PC-9 (cell line): ENCODE measurements around the gene CD6. TPM values are rescaled to one million over a fixed set of nuclear protein-coding genes. Genes with fewer than 3 reads are reported as not detected.

Source experiments
- BruUV-seq: library from RNA; stranded (reverse); fragments of 400-500 nt; replicated peaks from 2 replicates; lab custom pipeline; 2021; lab: Mats Ljungman, UMichigan
- CTCF ChIA-PET: fragments of 300-600 bp; sonication (Branson Sonifier 250); formaldehyde crosslinking; loops from one replicate; lab custom pipeline; 2022; ENCODE audit warnings: antibody characterized with exemption; lab: Charles Lee
- POLR2A ChIA-PET: fragments of 300-600 bp; sonication (Branson Sonifier 250); formaldehyde crosslinking; loops from one replicate; lab custom pipeline; 2022; ENCODE audit warnings: antibody characterized with exemption; ENCODE audit not compliant: unreplicated experiment; lab: Charles Lee
- DNase-seq, 2 experiments: peaks; one replicate each; pipeline versions ENCODE4 v3.0.0 to v3.0.0-alpha.2; 2015 to 2022; ENCODE audit warnings: mixed read lengths in 1 of 2
- H2AFZ ChIP-seq: fragments of 200-600 bp; sonication (generic); 2 replicates; pipeline ENCODE4 v1.8.1; 2017; ENCODE audit warnings: antibody characterized with exemption
- H3F3A ChIP-seq: fragments of 200-600 bp; sonication (generic); 2 replicates; pipeline ENCODE4 v1.8.1; 2017; ENCODE audit warnings: antibody characterized with exemption, mild to moderate bottlenecking, low read depth; ENCODE audit not compliant: insufficient read depth
- H3K27ac ChIP-seq: fragments of 200-600 bp; sonication (generic); 2 replicates; pipeline ENCODE4 v1.6.1; 2016; ENCODE audit warnings: mixed run types
- H3K27me3 ChIP-seq: fragments of 200-600 bp; sonication (generic); 2 replicates; pipeline ENCODE4 v1.6.1; 2016; ENCODE audit warnings: low read depth, mixed run types; ENCODE audit not compliant: insufficient read depth
- H3K36me3 ChIP-seq: fragments of 200-600 bp; sonication (generic); 2 replicates; pipeline ENCODE4 v1.6.1; 2016; ENCODE audit warnings: low read depth, mixed run types
- H3K4me1 ChIP-seq: fragments of 200-600 bp; sonication (generic); replicated peaks from 2 replicates; pipeline ENCODE4 v1.6.1; 2016; ENCODE audit warnings: mixed run types; ENCODE audit not compliant: insufficient read depth
- H3K4me2 ChIP-seq: fragments of 200-600 bp; sonication (generic); 2 replicates; pipeline ENCODE4 v1.6.1; 2017; ENCODE audit warnings: mixed run types
- H3K4me3 ChIP-seq: fragments of 200-600 bp; sonication (generic); 2 replicates; pipeline ENCODE4 v1.6.1; 2016; ENCODE audit warnings: mixed run types
- H3K79me2 ChIP-seq: fragments of 200-600 bp; sonication (generic); 2 replicates; pipeline ENCODE4 v1.6.1; 2017; ENCODE audit warnings: low read depth, mixed run types
- H3K9me2 ChIP-seq: fragments of 200-600 bp; sonication (generic); 2 replicates; pipeline ENCODE4 v1.8.1; 2017; ENCODE audit warnings: mild to moderate bottlenecking; ENCODE audit not compliant: insufficient read depth
- H3K9me3 ChIP-seq: fragments of 200-600 bp; sonication (generic); 2 replicates; pipeline ENCODE4 v1.8.1; 2016; ENCODE audit warnings: low read depth; ENCODE audit not compliant: insufficient read depth
- H4K20me1 ChIP-seq: fragments of 200-600 bp; sonication (generic); 2 replicates; pipeline ENCODE4 v1.8.1; 2017; ENCODE audit not compliant: insufficient read depth
- EZH2 ChIP-seq: fragments of 200-600 bp; sonication (generic); IDR thresholded peaks from 2 replicates; pipeline ENCODE4 v1.8.0; 2017; ENCODE audit warnings: antibody characterized with exemption, low read depth
- intact Hi-C: fragments of 100-400 bp; cut with micrococcal nuclease; formaldehyde crosslinking; loops from one replicate; pipeline ENCODE4 v1.10.0; 2022; ENCODE audit not compliant: unreplicated experiment
- total RNA-seq: library from RNA; stranded (reverse); gene quantifications from 2 replicates; pipeline ENCODE4 v1.2.3, GENCODE V29; 2021
- TF ChIP-seq, protein P1 (sequence below): fragments of 200-600 bp; sonication (generic); conservative IDR thresholded peaks from 2 replicates; pipeline ENCODE4 v1.6.1; 2017; ENCODE audit warnings: mixed run types, antibody characterized with exemption, mild to moderate bottlenecking, moderate library complexity

Gene CD6
- total RNA-seq, 1 experiment from 2014 or later, result 0.74 TPM

GRCh38 chr11:61048368-61049062, 77.0 kb downstream of the CD6 start:
- no TSS peak for BruUV-seq
- no peaks in the 10 kb centered on the region for H3K9me3 ChIP-seq
- POLR2A ChIA-PET, result no interaction called here
- no peaks in the 10 kb centered on the region for H3K79me2 ChIP-seq
- H3K4me1 ChIP-seq, result no peaks in the 10 kb centered on the region
- H3F3A ChIP-seq, result no peaks in the 10 kb centered on the region
- H3K9me2 ChIP-seq, result no peaks in the 10 kb centered on the region
- TF ChIP-seq EZH2, result no peak
- TF ChIP-seq, protein P1, sequence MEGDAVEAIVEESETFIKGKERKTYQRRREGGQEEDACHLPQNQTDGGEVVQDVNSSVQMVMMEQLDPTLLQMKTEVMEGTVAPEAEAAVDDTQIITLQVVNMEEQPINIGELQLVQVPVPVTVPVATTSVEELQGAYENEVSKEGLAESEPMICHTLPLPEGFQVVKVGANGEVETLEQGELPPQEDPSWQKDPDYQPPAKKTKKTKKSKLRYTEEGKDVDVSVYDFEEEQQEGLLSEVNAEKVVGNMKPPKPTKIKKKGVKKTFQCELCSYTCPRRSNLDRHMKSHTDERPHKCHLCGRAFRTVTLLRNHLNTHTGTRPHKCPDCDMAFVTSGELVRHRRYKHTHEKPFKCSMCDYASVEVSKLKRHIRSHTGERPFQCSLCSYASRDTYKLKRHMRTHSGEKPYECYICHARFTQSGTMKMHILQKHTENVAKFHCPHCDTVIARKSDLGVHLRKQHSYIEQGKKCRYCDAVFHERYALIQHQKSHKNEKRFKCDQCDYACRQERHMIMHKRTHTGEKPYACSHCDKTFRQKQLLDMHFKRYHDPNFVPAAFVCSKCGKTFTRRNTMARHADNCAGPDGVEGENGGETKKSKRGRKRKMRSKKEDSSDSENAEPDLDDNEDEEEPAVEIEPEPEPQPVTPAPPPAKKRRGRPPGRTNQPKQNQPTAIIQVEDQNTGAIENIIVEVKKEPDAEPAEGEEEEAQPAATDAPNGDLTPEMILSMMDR, result no peak
- CTCF ChIA-PET, result interaction anchor here (0.6 to 0.7 kb wide), 2 partner anchors 109 to 410 kb away, joined by 6 read pairs; no protein-coding TSS in a partner anchor
- H4K20me1 ChIP-seq, result no peaks in the 10 kb centered on the region
- H3K4me2 ChIP-seq, result no peak overlapping the region
- H3K36me3 ChIP-seq, result no peaks in the 10 kb centered on the region
- intact Hi-C loops, result no loop called here
- no peak overlapping the region for H2AFZ ChIP-seq
- H3K4me3 ChIP-seq, result no peak overlapping the region
- no peak for DNase-seq
- no peak overlapping the region for H3K27ac ChIP-seq
- peaks cover 7% of the 10 kb centered on the region; the same call in 1 of the 2 replicates for H3K27me3 ChIP-seq

GRCh38 chr11:61049063-61049377, 77.5 kb downstream of the CD6 start:
- intact Hi-C loops, result no loop called here
- no peak overlapping the region for H2AFZ ChIP-seq

GRCh38 chr11:61049859-61050258, 78.4 kb downstream of the CD6 start:
- Histone ChIP-seq H2AFZ (no peak overlapping the region), H3K27ac (no peak overlapping the region), H3K4me3 (no peak overlapping the region), H3K36me3 (no peaks in the 10 kb centered on the region), H3K9me2 (no peaks in the 10 kb centered on the region), H3K4me2 (no peak overlapping the region), H3K27me3 (peaks cover 7% of the 10 kb centered on the region; the same call in 1 of the 2 replicates), H4K20me1 (no peaks in the 10 kb centered on the region), H3K9me3 (no peaks in the 10 kb centered on the region), H3F3A (no peaks in the 10 kb centered on the region), H3K4me1 (no peaks in the 10 kb centered on the region), H3K79me2 (no peaks in the 10 kb centered on the region)
- TF ChIP-seq, protein P1, result no peak
- no peak for TF ChIP-seq EZH2
- no peak for DNase-seq
- ChIA-PET POLR2A (no interaction called here), CTCF (no interaction called here)
- intact Hi-C loops, result no loop called here
- BruUV-seq, result no TSS peak

More at GRCh38 chr11:61049063-61049377, 77.5 kb downstream of the CD6 start:
- Histone ChIP-seq H3K4me1 (no peaks in the 10 kb centered on the region), H3K79me2 (no peaks in the 10 kb centered on the region), H3K9me3 (no peaks in the 10 kb centered on the region), H3F3A (no peaks in the 10 kb centered on the region), H4K20me1 (no peaks in the 10 kb centered on the region), H3K9me2 (no peaks in the 10 kb centered on the region), H3K4me2 (no peak overlapping the region), H3K27ac (no peak overlapping the region), H3K27me3 (peaks cover 7% of the 10 kb centered on the region; the same call in 1 of the 2 replicates), H3K36me3 (no peaks in the 10 kb centered on the region), H3K4me3 (no peak overlapping the region)
- ChIA-PET POLR2A (no interaction called here), CTCF (interaction anchor here (0.6 to 0.7 kb wide), 2 partner anchors 110 to 410 kb away, joined by 6 read pairs; no protein-coding TSS in a partner anchor)
- no TSS peak for BruUV-seq
- no peak for TF ChIP-seq EZH2
- TF ChIP-seq, protein P1, result no peak
- DNase-seq, result no peak
